Measurements from ENCODE around the gene ZNF200.
"Not testable (repeated sequence)": the region's sequence is repeated elsewhere in the genome, so short reads cannot be mapped to it uniquely, and the experiment has no call there.

The ZNF200 gene

DNA sequence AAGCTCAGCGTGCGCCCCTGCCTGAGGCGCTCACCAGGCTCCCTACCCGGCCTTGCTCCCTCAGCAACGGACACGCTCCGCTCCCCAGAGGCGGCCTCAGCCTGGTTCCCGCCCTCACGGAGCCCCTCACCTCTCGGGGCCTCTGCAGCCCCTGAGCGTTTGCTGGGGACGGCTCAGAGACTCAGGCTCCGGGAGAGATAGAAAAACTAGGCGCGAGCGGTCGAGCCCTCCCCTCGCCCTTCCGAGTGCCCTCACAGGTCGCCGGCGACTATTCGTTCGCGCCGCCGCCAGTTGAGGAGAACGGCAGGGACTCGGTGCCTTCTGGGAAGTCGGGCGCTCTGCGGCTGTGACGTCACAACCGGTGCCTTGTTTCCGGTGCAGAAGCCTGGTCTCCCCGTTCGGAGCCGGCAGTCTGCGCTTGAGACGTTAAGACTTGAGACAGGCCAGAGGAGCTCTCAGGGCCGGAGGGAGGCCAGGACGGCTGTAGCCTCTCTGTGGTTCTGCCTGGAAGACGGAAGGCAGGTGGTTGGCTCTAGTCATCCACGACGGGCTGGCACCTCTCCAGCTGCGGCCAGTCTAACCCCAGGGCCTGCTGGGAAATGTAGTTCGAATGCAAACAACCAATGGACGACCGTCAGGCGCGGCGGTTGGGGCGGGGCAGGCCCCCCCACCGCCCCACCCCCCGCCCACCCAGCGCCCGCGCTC is at the start of gene ZNF200:
Gene ZNF200 (minus strand): TSS at position 302 of the 705 bp plus-strand sequence. CDS start 1,403 bp downstream, outside the sequence.
- peak; percentile 96 for DNase-seq (ENCODE audit: low spot score)

DNA sequence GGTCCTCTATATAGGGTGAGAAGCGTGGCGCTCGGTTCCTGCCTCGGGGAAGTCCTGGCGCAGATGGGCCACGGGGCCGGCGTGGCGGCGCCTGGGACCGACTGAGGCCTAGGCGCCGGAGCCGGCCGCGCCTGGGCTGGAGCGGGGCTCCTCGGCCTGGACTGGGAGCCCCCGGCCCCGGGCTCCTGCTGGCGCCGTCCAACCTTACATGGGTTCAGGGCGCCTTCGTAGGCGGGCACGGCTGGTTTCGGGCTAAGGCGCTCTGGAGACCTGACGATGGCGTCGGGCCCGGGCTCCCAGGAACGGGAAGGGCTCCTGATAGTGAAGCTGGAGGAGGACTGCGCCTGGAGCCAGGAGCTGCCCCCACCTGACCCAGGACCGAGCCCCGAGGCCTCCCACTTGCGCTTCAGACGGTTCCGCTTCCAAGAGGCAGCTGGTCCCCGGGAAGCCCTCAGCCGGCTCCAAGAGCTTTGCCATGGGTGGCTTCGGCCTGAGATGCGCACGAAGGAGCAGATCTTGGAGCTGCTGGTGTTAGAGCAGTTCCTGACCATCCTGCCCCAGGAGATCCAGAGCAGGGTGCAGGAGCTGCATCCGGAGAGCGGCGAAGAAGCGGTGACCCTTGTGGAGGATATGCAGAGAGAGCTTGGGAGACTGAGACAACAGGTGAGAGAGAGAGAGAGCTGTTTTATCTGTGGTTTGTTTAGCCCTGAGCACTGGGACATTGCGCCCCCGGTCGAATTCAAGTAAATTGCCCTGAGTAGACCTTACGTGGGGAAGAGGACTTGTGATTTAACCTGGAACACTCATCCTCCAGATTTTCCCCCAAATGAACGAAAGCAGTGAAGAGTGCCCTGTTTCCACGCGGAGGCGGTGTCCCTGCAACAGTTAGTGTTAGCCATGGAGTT is 48.8 kb upstream of the ZNF200 start:
- no peak for DNase-seq (ENCODE audit: low spot score)

DNA sequence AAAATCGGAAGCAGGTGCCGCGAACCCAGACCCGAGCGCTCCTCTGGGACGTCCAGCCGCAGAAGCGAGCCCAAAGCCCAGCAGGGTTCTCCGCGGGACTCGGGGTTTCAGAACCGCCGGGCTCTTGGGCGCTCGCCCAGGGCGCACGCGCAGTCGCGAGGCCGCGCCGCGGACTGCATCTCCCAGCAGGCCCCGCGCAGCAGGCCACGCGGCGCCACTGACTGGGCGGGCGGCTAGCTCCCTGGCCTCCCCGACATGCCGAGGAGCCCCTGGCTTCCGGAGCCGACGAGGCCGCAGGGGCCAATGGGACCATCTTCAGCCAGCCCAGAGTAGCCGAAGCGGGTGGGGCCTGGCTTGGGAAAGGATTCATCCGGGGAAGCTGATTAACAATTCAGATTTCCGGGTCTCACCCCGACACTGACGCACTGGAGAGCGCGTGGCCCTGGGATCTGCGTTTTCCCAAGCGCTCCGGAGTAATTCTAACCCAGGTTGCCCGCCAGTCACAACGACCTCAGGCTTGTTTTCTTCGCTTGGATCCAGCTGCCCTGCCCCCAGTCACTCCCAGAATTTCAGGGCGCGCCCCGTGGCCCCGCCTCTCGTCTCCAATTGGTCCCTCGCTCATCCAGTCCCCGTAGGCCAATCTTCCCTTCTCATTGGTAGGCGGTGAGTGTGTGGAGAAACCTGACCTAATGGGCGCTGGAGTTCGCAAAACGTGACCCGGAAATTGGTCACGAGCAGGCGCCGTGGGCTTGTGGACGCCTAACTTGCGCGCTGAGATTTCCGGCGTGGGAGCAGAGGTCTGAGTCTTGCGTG is 48.0 kb upstream of the ZNF200 start, which contains the start of gene ZNF263:
Gene ZNF263 (plus strand): TSS at position 762 of the 813 bp plus-strand sequence. CDS start 328 bp downstream, outside the sequence.
- DNase-seq (ENCODE audit: low spot score), result peak; percentile 97

DNA sequence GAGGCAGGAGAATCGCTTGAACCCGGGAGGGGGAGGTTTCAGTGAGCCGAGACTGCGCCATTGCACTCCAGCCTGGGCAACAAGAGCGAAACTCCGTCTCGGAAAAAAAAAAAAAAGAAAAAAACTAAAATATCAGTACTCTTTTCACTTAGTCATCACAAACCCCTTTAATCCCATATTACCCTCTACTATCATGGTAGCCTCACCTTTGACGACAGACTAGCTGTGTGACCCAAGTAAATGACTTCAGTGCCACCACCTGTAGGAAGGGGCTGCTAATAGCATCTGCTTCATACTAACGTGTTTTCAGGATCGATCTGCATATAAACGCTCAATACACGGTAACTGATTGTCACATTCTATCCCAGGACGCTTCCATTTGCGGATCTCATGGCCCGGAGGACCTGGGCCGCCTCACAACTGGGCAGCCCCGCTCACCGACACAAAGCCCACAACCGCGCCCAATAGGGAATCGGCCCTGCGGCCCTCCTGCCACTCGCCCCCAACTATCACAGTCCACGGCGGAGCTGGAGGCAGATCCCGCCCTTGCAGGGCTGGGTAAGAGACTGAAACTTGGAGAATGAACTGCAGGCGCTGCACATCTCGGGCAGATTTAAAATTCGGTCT is 47.3 kb upstream of the ZNF200 start:
- DNase-seq (ENCODE audit: low spot score), result no peak

DNA sequence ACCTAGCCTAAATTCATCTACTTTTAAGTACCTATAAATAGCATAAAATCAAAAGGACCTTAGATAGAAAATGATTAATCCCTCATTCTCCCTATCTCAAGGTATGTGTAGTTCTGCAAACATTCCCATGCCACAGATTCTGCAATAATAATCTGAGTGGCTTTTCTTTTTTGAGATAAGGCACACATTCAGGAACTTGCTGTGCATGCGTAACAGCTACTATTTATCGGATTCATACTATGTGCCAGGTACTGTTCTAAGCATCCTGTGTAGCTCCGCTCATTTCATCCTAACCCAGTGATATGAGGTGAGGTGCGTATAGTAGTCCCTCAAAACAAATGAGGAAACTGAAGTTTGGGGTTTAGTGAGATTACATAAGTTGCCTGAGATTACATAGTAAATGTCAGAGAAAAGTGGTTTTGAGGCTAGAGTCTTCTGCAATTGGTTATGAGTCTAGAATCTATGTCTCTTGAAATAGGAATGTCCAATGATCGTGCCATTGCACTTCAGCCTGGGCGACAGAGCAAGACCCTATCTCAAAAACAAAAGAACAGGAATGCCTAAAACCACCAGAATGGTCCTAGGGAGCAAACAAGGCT is 46.4 kb upstream of the ZNF200 start:
- DNase-seq (ENCODE audit: low spot score), result no peak

DNA sequence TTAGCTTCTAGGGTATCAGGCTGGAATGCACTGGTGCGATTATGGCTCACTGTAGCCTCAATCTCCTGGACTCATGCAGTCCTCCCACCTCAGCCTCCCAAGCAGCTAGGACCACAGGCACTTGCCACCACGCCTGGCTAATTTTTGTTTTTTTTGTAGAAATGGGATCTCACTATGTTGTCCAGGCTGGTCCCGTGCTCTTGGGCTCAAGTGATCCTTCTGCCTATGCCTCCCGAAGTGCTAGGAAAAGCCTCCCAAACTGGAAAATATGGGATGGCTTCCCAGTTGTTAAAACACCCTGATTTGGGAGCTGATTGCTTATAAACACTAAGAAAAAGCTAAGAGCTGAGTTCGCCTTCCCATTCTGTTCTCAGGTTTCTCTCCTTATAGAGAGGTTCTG is 41.7 kb upstream of the ZNF200 start:
- no peak for DNase-seq (ENCODE audit: low spot score)

- DNase-seq (ENCODE audit: low spot score), result no peak
These were observed 40.0 kb upstream of the ZNF200 start for GRCh38 chr16:3274947-3275346.

GRCh38 chr16:3274490-3274889 is 39.5 kb upstream of the ZNF200 start:
- DNase-seq (ENCODE audit: low spot score), result no peak

DNA sequence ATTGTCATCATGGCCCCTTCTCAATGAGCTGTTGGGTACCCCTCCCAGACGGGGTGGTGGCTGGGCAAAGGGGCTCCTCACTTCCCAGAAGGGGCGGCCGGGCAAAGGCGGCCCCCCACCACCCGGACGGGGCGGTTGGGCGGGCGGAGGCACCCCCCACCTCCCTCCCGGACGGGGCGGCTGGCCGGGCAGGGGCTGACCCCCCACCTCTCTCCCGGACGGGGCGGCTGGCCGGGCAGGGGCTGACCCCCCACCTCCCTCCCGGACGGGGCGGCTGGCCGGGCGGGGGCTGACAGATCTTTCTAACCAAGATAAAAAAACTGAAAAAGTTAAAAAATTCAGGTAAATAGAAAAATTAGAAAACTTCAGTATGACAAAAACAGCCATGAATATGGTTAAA is 36.3 kb upstream of the ZNF200 start:
- DNase-seq (ENCODE audit: low spot score), result not testable (repeated sequence)

DNA sequence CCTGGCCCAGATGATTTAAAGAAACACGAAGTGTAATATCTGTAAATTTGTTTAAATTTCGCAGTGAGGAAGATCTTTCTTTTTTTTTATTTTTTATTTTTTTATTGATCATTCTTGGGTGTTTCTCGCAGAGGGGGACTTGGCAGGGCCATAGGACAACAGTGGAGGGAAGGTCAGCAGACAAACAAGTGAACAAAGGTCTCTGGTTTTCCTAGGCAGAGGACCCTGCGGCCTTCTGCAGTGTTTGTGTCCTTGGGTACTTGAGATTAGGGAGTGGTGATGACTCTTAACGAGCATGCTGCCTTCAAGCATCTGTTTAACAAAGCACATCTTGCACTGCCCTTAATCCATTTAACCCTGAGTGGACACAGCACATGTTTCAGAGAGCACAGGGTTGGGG is 35.8 kb upstream of the ZNF200 start:
- DNase-seq (ENCODE audit: low spot score), result not testable (repeated sequence)

DNA sequence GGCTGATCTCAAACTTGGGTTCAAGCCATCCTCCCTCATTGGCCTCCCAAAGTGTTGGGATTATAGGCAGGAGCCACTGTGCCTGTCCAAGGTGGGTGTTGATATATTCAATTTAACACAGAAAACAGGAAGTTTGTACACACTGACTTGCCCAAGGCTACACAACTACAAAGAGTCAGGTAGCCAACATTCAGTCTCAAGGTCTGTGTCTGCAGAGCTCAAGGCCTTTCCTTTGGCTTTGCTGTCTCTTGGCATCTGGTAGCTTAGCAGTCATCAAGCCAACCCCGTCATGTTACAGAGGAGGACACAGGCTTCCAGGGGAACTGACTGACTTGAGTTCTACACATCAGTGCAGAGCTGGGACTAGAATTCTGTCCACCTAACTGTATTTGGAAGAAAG is 33.3 kb upstream of the ZNF200 start:
- DNase-seq (ENCODE audit: low spot score), result no peak

GRCh38 chr16:3266873-3267537 is 32.0 kb upstream of the ZNF200 start:
- DNase-seq (ENCODE audit: low spot score), result no peak

DNA sequence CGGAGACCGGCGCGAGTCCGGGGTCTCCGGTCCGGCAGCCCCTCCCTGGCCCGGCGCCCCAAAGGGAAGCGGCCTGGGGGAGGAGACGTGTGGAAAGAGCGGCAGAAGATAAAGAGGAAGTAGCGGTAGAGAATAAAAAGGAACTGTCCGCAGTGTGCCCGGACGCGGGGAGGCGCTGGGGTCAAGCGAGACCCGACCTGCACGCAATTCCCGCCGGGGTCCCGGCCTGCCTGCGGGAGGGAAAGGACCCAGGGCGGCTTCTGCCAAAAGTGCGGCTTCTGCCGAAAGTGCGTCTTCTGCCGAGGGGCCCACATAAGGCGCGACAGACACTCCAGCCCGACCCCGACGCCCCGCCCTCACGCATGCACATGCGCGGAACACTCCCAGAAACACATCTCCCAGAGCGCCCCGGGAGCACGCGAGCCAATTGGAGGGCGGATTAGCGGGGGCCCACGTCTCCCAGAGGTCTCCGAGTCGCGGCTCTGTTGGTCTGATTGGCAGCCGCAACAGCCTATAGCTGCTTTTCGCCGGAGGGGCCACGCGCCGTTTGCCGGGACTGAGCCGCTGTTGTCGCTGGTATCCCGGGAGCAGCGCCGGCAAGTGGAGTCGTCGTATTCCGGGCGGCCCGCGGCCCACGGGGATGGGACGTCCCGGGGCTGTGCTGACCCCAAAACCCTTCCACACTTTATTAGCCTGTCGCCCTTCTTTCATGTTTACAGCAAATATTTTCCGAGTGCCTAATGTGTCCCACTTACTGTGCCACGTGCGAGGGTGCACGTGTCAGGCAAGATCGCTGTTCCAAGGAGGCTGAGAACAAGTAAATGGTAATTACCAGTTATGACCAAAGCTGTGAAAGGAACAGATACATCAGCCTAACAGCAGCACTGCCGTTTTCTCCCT is 29.4 kb upstream of the ZNF200 start:
- peak; percentile 99 for DNase-seq (ENCODE audit: low spot score)

DNA sequence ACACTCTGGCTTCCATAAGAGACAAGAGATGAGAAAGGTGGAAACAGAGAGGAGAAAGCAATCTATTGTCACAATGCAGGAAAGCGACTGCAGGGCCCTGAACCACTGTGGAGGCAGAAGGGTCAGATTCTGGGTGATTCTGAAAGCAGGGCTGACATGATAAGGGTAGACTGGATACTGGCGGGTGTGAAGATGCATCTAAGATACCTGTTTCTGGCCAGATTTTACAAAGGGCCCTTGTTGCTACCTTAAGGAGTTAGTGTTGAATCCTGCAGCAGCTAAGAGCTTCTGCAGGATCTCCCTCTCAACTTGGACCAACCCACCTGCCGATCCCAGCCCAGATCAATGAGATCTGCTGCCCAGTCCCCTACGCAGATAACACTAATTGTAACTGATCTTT is 27.6 kb upstream of the ZNF200 start:
- no peak for DNase-seq (ENCODE audit: low spot score)

DNA sequence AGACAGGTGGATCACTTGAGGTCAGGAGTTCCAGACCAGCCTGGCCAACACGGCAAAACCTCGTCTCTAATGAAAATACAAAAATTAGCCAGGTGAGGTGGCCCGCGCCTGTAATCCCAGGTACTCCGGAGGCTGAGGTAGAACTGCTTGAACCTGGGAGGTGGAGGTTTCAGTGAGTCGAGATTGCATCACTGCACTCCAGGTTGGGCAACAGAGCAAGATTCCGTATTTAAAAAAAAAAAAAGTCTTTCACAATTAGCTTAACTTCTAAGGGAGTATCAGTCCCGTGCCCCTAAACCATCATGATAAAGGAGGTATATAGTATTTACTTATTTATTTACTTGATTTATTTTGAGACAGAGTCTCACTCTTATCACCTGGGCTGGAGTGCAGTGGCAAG is 24.9 kb upstream of the ZNF200 start:
- DNase-seq (ENCODE audit: low spot score), result no peak

DNA sequence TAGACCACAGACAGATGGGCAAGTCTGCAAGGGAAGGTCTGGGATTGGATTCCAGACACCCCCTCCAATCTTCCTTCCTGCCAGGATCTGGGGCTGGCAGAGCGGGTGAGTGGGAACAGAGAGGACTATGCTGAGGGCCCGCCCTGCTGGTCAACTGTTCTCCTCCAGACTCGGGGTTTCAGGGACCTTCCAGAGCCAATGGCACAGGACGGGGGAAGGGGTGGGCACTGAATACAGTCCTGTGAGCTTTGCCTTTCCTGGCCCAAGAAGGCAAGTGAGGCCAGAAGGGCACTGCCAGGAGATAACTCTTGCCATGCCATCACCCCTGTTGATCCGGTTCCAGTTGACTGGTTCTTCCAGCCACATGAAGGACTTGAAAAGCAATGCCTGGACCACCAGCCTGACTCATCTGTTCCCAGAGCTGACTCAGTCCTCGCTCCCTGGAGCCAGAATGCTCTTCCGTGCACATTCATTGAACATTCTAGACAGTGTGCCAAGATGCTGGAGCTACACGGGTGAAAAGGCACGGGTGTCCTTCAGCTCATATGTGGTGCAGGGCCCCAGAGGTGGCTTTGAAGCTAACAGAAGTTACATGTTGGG is 22.0 kb upstream of the ZNF200 start:
- DNase-seq (ENCODE audit: low spot score), result no peak

- no peak for DNase-seq (ENCODE audit: low spot score)
These were observed 21.3 kb upstream of the ZNF200 start, which contains the start of gene MEFV for GRCh38 chr16:3256146-3256865. TSS of gene MEFV (minus strand) at chr16:3256633. CDS start at chr16:3256587, 46 bp downstream.

DNA sequence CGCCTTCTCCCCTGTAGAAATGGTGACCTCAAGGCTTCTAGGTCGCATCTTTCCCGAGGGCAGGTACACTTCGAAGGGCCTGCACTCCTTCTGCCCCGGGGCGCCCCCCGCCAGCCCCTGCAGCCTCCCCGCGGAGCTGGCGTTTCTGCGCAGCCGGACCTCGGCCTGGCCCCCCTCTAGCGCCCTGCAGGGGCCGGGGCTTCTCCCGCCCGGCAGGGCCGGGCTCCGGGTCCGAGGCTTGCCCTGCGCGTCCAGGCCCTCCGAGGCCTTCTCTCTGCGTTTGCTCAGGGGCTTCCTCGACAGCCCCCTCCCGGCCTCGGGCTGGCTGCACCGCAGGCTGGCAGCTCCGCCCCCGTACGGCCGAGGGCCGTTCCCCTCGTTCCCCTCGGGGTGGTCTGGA is 19.4 kb upstream of the ZNF200 start:
- no peak for DNase-seq (ENCODE audit: low spot score)

DNA sequence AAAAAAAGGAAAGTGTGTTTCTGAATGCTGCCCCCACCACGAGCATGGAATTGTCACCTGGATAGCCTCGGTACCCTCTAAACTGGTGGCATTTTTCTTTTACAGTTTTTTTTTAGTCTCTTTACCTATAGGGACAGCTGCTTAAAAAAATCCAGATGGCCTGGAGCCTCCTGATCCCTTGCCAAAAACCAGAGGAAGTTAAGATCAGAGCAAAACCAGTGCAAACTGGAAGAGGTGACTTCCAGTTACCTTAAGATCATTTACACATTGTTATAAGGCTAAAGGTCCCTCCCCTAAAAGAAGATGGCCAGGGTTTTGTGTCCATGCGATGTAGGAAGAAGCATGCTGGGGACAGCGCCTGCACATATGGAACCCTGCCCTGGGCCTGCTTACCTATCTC is 18.0 kb upstream of the ZNF200 start:
- no peak for DNase-seq (ENCODE audit: low spot score)
